Stromal cell of bone marrow (primary cell): ENCODE measurements around the gene CBX8.
A peak's percentile ranks its signal among the peaks of the same experiment; 100 is the strongest.

ENCODE experiments used
- DNase-seq: peaks from one replicate; pipeline ENCODE4 v3.0.0-alpha.2; 2012; ENCODE audit warnings: low read depth

The CBX8 gene

DNA sequence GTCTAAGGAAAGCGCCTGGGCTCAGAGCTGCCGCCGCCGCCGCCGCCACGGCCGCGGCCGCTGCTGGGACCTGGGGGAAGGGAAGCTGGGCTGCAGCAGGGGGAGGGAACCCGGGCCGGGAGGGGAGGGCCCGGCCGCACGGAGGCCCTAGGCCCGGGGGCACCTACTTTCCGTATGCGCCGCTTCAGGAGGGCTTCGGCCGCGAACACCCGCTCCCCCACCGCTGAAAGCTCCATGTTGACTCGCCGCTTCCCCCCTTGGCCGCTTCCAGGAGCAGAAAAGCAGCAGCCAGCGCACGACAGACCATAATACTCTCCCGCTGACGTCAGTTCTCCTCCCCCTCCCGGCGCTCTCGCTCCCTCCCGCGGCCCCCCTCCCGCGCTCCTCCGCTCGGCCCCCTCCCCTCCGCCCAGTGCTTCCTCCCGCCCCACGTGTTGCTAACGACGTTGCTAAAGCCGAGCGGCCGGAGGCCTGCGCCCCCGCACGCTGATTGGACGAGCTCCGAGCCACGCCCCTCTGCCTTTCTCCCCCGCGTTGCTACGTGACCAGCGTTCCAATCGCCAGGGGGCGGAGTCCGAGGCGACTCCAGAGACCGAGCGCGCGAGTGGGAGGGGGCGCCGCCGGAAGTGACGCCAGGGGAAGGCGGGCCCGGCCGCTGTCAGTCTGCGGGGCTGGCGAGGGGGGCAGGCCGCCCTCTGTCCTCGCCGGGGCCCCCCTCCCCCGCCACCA, at the start of gene CBX8:
Gene CBX8, minus strand, starts transcription at position 315 of the 729 bp plus-strand sequence. Its CDS starts 79 bp downstream, at position 236.
- DNase-seq: peak; percentile 97

DNA sequence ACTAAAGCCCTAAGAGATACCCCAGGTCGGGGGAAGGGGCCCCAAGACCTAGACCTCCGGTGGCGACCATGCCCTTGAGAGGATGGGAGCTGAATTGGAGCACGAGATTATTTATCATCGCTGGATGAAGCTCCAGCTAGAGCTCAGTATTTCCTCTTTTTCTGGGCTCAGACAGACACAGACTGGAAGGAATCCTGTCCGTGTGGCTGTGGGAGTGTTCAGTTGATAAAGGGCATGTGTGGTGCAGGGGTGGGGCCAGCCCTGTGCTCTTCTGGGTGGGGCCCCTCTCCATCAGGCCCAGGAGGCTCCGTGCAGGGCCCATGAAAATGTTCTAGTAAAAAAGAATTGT, 48.7 kb upstream of the CBX8 start:
- no peak for DNase-seq

DNA sequence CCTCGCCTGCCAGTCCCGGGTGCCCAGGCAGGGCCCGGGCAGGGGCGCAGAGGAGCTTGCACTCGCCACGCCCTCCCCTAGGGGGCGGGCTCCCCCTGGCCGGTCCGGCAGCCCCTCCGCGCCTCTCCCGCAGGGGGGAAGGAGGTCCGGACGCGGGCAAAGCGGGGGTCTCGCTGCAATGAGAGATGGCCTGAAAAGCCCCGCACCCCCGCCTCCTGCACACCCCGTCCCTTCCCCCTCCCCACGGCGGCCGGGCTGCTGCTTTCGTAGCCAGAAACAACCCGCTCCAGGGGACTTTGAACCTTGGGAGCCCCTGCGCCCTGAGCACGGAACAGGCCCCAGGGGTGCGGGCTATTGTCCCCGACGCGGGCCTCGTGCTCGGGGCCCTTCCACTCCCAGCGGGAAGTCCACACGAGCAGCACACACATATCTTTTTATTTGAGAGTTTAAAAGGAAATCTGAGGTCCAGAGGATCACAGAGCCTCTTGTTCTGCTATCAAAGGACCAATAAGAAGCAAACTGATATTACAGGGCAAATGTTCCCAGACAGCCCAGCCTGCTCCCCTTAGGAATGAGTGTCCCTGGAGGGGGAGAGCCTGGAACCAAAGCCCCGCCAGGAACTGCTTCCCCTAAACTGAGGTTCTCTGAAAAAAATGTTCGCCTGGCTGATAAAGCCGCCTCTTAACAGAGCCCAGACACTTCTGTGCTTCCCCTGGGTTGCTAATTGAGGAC, 48.2 kb upstream of the CBX8 start:
- DNase-seq: no peak

DNA sequence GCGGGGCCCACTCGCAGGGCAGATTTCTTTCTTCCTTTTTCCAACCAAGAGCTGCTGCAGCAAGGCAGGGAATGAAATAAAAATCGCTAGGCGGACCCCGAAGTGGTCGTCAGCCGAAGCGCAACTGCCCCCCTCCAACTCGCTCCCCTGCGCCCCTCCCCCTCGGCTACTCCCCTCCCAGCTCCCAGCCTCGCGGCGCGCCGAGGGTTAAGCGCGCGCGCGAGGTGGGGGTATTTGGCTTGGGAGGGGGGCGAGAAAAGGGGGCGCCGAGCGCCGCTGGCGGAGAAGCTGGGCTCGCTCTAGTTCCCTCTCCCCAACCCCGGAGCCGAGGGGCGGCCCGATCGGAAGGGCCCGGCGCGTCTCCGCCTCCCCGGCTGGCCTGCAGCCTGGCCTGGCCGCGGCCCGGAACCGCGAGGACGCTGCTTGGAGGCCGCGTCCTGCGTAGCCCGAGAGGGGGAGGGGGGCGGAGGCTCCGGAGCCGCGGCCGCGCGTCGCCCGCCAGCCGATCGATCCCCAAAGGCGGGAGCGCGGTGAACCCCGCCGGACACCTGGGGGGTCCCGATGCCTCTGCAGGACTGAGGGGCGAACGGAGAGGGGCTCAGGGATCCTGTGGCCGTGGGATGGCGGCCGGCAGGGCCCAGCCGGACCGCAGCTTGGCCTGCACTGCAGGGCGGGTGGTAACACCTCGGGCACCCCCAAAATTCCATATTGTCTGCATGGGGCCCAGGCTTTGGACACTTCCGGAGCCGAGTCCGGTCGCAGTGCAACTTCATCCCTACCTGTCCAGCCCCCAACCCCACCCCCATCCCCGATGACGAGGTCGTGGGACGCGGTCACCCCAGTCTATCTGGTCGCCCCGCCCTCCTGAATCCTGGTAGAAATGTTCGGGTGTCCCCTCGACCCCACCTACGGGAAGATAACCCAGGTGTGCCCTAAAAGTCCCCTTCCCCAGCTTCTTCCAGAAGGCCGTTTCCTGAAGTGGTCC, 47.2 kb upstream of the CBX8 start:
- peak; percentile 38 for DNase-seq

DNA sequence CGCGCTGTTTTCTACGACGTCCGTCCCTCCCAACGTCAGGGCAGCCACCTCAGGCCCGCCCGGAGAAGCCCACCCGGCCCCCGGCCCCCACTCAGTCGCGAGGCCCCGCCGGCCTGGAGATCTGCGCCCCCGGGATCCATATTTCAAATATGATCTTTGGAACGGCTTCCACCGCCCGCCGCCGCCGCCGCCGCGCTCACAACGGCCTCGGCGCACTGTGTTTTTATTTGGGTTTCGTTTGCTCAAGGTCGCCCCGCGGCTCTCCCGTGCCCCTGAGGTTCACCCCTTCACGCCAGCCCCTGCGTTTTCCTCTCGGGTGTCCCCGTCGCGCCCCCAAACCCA, 46.6 kb upstream of the CBX8 start:
- DNase-seq: no peak

DNA sequence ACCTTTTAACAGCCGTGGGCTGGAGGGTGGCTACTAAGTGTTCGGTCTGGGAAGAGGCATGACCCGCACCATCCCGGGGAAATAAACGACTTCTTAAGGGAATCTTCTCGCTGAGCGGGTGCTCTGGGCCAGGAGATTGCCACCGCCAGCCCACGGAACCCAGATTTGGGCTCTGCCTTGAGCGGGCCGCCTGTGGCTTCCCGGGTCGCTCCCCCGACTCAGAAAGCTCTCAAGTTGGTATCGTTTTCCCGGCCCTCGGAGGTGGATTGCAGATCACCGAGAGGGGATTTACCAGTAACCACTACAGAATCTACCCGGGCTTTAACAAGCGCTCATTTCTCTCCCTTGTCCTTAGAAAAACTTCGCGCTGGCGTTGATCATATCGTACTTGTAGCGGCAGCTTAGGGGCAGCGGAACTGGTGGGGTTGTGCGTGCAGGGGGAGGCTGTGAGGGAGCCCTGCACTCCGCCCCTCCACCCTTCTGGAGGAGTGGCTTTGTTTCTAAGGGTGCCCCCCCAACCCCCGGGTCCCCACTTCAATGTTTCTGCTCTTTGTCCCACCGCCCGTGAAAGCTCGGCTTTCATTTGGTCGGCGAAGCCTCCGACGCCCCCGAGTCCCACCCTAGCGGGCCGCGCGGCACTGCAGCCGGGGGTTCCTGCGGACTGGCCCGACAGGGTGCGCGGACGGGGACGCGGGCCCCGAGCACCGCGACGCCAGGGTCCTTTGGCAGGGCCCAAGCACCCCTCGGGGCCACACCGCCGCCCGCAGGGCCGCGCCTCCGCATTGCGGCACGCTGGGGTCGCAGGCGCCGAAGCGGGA, 46.0 kb upstream of the CBX8 start:
- no peak for DNase-seq

DNA sequence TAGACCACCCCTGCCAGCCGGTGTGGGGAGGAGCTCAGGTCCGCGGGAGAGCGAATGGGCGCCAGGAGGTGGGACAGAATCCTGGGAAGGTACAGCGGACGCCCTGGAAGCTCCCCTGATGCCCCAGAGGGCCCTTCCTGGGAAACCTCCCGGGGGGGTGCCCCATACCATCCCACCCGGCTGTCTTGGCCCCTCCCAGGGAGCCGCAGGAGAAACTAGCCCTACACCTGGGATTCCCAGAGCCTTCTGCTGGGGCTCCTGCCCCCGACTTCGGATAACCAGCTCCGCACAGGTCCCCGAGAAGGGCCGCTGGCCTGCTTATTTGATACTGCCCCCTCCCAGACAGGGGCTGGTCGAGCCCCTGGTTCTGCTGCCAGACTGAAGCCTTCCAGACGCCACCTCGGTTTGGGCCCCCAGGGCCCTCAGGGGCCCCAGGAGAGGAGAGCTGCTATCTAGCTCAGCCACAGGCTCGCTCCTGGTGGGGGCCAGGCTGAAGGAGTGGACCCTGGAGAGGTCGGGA, 45.3 kb upstream of the CBX8 start:
- no peak for DNase-seq

DNA sequence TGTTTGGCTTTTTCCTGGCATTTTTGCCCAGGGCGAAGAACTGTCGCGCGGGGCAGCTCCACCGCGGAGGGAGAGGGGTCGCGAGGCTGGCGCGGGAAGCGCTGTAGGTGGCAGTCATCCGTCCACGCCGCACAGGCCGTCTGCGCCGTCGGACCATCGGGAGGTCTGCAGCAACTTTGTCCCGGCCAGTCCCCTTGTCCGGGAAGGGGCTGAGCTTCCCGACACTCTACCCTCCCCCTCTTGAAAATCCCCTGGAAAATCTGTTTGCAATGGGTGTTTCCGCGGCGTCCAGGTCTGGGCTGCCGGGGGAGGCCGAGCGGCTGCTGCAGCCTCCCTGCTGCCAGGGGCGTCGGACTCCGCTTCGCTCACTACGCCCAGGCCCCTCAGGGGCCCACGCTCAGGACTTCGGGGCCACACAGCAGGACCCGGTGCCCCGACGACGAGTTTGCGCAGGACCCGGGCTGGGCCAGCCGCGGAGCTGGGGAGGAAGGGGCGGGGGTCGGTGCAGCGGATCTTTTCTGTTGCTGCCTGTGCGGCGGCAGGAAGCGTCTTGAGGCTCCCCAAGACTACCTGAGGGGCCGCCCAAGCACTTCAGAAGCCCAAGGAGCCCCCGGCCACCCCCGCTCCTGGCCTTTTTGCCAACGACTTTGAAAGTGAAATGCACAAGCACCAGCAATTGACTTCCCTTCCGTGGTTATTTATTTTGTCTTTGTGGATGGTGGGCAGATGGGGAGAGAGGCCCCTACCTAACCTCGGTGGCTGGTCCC, 44.7 kb upstream of the CBX8 start:
- DNase-seq: no peak

DNA sequence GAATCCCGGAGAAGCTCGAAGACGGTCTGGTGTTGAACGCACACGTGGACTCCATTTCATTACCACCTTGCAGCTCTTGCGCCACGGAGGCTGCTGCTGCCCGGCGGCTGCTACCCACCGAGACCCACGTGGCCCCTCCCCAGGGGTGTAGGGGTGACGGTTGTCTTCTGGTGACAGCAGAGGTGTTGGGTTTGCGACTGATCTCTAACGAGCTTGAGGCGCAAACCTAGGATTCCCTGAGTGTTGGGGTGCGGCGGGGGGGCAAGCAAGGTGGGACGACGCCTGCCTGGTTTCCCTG, 44.1 kb upstream of the CBX8 start:
- DNase-seq: no peak

DNA sequence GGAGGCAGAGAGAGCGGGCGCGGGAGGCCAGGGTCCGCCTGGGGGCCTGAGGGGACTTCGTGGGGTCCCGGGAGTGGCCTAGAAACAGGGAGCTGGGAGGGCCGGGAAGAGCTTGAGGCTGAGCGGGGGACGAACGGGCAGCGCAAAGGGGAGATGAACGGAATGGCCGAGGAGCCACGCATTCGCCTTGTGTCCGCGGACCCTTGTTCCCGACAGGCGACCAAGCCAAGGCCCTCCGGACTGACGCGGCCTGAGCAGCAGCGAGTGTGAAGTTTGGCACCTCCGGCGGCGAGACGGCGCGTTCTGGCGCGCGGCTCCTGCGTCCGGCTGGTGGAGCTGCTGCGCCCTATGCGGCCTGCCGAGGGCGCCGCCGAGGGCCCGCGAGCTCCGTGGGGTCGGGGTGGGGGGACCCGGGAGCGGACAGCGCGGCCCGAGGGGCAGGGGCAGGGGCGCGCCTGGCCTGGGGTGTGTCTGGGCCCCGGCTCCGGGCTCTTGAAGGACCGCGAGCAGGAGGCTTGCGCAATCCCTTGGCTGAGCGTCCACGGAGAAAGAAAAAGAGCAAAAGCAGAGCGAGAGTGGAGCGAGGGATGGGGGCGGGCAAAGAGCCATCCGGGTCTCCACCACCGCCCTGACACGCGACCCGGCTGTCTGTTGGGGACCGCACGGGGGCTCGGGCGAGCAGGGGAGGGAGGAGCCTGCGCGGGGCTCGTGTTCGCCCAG, 43.6 kb upstream of the CBX8 start:
- no peak for DNase-seq

DNA sequence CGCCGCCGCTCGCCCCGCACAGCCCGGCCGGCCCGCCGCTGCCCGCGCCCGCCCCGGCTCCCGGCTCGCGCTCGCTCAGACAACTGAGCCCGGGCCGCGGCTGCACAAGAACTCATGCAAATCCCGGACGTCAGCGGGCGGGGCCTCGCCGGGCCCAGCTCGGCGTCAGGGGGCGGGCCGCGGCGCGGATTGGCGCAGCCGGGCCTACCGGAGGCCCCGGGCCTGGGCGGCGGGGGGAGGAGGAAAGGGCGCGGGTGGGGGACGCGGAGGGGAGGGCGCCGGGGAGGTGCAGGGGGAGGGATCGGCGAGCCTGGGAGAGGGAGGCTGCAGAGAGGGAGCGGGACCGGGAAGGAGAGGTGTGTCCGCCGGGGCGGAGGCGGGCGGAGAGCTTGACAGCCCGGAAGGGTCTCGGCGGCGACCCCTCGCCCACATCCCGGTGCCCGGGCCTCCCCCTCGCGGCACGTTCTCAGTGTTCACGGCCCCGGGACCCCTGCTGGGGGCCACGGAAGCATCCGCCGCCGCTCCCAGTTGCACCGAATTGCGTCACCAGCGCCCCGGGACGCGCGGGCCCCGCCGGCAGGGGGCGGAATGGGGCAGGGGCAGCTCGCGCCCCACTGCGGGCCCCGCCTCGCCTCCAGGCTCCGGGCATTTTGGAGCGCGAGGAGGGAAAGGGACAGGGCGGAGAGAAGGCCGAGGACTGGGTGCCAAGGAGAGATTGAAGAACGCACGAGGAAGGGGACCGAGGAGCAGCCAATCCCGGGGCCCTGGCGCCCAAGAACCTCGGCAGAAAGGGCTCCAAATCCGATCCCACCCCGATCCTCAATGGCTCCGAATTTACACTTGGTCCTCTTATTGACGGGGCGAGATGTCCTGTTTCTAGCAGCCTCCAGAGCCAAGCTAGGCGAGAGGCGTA, 42.7 kb upstream of the CBX8 start, which contains the start of gene CBX4:
Gene CBX4, minus strand, starts transcription at position 85 of the 913 bp plus-strand sequence. CDS start 189 bp downstream, outside the sequence.
- peak; percentile 87 for DNase-seq

DNA sequence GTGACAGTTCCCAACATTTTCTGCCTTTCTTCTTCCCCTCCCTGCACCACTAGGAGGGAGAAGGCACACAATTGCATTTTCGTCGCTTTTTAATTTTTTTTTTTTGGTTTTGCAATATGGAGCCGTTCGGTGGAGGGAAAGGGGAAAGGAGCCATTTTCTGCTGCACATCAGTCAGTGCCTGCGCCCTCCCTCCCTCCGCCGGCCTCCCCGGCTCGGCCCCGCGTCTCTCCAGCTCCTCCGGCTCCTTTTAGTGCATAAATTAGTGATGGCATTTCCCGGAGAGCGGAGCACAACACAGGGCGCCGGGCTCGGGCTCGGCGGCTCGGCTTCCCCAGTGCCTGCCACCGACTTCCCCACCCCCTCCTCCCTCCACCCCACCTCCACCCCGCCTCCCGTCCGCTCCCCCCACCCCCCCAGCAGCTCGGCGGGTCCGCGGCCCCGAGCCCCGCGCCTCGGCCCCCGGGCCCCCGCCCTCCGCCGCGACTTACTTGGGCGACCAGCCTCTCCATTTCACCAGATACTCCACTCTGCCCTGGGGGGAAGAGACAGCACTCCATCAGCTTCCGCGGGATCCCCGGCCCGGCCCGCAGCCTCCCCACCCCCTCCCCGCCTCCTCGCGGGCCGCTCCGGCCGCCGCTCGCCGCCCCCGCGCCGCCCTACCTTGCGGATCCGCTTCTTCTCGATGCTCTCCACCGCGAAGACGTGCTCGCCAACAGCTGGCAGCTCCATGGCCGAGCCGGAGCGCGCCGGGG, 41.8 kb upstream of the CBX8 start:
- DNase-seq: no peak

DNA sequence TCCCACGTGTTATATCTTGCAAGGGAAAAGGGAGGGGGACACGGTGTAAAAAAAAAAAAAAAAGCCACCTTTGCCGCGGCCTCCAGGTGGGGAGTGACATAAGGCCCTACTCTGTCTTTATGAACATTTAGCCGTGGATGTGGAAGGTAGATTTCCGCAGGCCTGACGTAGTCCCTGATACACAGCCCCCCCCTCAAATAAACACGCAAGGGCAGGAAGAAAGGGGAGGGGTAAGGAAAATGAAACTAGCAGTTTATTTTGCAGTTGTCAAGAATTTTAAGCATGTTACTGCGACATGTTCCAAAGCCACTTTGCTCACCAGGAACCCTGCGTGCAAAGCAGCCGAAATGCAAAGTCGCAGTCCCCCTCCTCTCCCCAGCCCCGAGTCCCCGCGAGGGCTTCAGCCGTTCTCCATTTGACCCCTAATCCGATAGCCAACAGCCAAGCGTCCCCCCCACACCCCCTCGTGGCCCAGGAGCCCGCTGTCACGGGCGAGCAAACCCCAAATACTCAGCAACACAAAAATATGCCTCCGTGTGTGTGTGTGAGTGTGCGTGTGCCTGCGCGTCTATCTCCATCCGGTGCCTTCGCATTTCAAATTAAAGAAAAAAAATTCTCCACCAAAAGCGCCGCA, 41.1 kb upstream of the CBX8 start:
- DNase-seq: no peak

DNA sequence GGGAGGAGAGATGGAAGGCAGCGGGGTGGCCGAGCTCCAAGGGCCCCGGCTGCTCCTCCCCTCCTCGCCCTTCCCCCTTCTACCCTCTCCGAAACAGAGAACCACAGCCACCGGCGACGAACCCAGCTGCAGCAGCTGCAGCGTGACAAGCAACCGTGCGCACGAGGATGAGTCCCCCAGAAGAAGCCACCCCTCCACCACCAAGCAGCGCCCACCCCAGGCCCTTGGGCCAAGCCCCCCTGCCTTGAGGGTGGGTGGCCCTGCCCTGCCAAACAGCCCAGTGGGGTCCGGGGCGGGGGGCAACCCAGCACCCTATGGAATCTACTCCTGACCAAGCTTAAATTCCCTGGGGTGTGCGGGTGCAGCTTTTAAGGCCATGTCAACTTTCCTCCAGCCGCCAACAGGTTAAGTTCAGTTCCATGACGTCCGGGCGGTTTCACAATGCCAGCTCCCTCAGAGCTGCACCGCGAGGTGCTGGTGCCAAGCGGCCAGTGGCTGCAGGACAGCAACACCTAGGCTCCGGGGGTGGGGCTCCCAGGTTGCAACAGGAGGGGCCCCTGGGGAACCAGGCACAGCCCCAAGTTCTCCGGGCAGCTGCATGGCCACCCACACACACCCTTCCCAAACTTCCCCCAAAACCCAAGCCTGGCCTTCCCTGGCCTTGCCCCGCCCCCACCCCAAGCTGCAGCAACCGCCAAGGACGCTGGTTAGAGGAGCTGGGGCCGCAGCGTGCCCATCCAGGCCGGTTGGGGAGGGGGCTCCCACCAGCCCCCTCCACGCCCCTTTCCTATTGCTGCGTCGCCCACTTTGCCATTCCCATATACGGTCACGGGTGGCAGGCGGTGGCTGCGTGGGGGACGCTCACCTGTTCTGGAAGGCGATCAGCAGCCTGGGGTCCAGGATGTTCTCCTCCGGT, 40.4 kb upstream of the CBX8 start:
- DNase-seq: no peak

DNA sequence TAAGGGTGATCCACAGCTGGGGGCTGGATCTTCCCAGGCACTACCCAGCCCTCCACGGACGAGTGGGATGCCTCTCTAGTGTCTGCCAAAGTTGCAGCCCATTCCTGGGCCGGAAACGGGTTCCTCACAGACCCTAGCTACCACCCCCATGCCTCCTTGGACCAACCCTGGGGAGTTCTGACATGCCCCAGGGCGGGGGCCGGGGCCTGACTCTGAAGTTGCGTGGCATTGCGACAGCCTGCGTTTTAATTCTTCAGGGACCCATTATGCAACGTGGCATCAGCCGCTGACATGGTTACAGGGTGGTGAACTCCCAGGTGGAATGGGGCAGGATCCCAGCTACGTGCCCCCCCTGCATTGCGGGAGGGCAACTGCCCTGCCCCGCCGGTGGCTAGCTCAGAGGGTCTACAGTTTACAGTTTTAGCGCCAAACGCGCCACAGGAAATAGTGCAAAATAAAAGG, 39.7 kb upstream of the CBX8 start:
- DNase-seq: no peak

DNA sequence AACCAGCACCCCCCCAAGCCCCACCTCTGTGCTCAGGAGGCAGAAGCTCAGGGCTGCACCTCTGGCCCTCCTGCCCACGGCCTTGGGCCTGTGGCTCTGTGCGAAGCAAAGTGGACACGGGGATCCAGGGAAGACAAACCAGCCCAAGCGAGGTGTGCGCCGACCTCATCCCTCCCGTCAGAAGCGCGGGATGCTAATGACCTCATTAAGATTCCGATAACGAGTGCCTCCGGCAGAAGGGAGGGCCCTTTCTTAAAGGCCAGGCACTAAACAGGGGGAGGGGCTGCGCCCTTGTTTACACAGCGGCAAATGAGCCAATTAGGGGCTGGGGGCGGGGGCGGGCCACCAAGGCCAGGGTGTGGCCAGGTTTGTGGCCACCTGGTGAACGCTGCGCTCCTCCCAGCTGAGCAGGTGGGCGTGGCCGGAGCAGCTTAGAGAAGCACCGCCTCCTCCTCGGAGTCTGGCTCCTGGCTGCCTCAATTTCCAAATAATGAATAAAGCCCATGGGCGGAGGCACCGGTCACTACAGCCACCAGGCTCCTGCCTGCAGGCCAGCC, 39.2 kb upstream of the CBX8 start:
- DNase-seq: no peak
